H9 (cell line): ENCODE results near the gene LRRC27. TPM values are rescaled to one million over a fixed set of nuclear protein-coding genes. Genes with fewer than 3 reads are reported as not detected.

Experiments used
- DNase-seq: peaks from one replicate; pipeline ENCODE4 v3.0.0-alpha.2; 2017
- H2AFZ ChIP-seq: one replicate; pipeline ENCODE4 v1.6.1; 2013; ENCODE audit warnings: mild to moderate bottlenecking, low read length, control low read depth, moderate library complexity
- H2AK5ac ChIP-seq: 2 replicates; pipeline ENCODE4 v1.6.1; 2013; ENCODE audit warnings: low read length, control low read depth, mixed read lengths; ENCODE audit not compliant: insufficient read length
- H2BK120ac ChIP-seq: one replicate; pipeline ENCODE4 v1.6.1; 2013; ENCODE audit warnings: low read depth, mild to moderate bottlenecking, low read length, control low read depth, inconsistent platforms; ENCODE audit not compliant: poor library complexity, severe bottlenecking
- H2BK12ac ChIP-seq: 2 replicates; pipeline ENCODE4 v1.6.1; 2013; ENCODE audit warnings: low read length, control low read depth, mixed read lengths, low read depth; ENCODE audit not compliant: insufficient read length
- H2BK15ac ChIP-seq: 2 replicates; pipeline ENCODE4 v1.6.1; 2013; ENCODE audit warnings: low read depth, low read length, control low read depth
- H2BK20ac ChIP-seq: one replicate; pipeline ENCODE4 v1.6.1; 2013; ENCODE audit warnings: low read depth, mild to moderate bottlenecking, low read length, control low read depth, inconsistent platforms; ENCODE audit not compliant: poor library complexity, severe bottlenecking
- H2BK5ac ChIP-seq: 2 replicates; pipeline ENCODE4 v1.6.1; 2013; ENCODE audit warnings: low read length, control low read depth, mixed read lengths; ENCODE audit not compliant: insufficient read length
- H3K14ac ChIP-seq: 2 replicates; pipeline ENCODE4 v1.6.1; 2013; ENCODE audit warnings: low read length, control low read depth; ENCODE audit not compliant: insufficient read depth
- H3K18ac ChIP-seq: 2 replicates; pipeline ENCODE4 v1.6.1; 2013; ENCODE audit warnings: low read depth, mild to moderate bottlenecking, mixed read lengths, low read length, control low read depth; ENCODE audit not compliant: insufficient read length
- H3K23ac ChIP-seq: 2 replicates; pipeline ENCODE4 v1.6.1; 2013; ENCODE audit warnings: low read length, control low read depth, mixed read lengths, low read depth; ENCODE audit not compliant: insufficient read length
- H3K23me2 ChIP-seq: 2 replicates; pipeline ENCODE4 v1.6.1; 2013; ENCODE audit warnings: low read depth, mild to moderate bottlenecking, mixed read lengths, low read length, control low read depth; ENCODE audit not compliant: insufficient read length, poor library complexity, severe bottlenecking
- H3K27ac ChIP-seq: 2 replicates; pipeline ENCODE4 v1.5.1; 2013; ENCODE audit warnings: low read length, control low read depth, mixed read lengths, low read depth; ENCODE audit not compliant: insufficient read length
- H3K27me3 ChIP-seq: 2 replicates; pipeline ENCODE4 v1.6.1; 2013; ENCODE audit warnings: low read length, control low read depth, inconsistent platforms; ENCODE audit not compliant: insufficient read depth
- H3K4ac ChIP-seq: 2 replicates; pipeline ENCODE4 v1.6.1; 2013; ENCODE audit warnings: low read depth, mild to moderate bottlenecking, control low read depth, inconsistent platforms, low read length, moderate library complexity
- H3K4me1 ChIP-seq: 2 replicates; pipeline ENCODE4 v1.6.1; 2013; ENCODE audit warnings: low read length, control low read depth, inconsistent platforms; ENCODE audit not compliant: insufficient read depth
- H3K4me2 ChIP-seq: 2 replicates; pipeline ENCODE4 v1.6.1; 2013; ENCODE audit warnings: low read length, control low read depth, mixed read lengths; ENCODE audit not compliant: insufficient read length, insufficient read depth
- H3K56ac ChIP-seq: 2 replicates; pipeline ENCODE4 v1.6.1; 2013; ENCODE audit warnings: low read depth, mild to moderate bottlenecking, mixed read lengths, low read length, control low read depth; ENCODE audit not compliant: insufficient read length
- H3K79me1 ChIP-seq: 2 replicates; pipeline ENCODE4 v1.6.1; 2013; ENCODE audit warnings: low read depth, mild to moderate bottlenecking, moderate library complexity, low read length, control low read depth, inconsistent platforms; ENCODE audit not compliant: insufficient read depth, poor library complexity, severe bottlenecking
- H3K79me2 ChIP-seq: 2 replicates; pipeline ENCODE4 v1.6.1; 2013; ENCODE audit warnings: low read length, control low read depth, inconsistent platforms; ENCODE audit not compliant: insufficient read depth
- H3K9ac ChIP-seq: 2 replicates; pipeline ENCODE4 v1.6.1; 2013; ENCODE audit warnings: low read length, control low read depth, mixed read lengths; ENCODE audit not compliant: insufficient read length; ENCODE audit errors: extremely low read depth
- H3K9me3 ChIP-seq: one replicate; pipeline ENCODE4 v1.6.1; 2013; ENCODE audit warnings: low read depth, low read length, inconsistent platforms; ENCODE audit not compliant: control insufficient read depth
- H3T11ph ChIP-seq: one replicate; pipeline ENCODE4 v1.6.1; 2013; ENCODE audit warnings: mild to moderate bottlenecking, low read length, control low read depth, inconsistent platforms
- H4K20me1 ChIP-seq: one replicate; pipeline ENCODE4 v1.6.1; 2013; ENCODE audit not compliant: control insufficient read depth, insufficient read length, insufficient read depth
- H4K5ac ChIP-seq: 2 replicates; pipeline ENCODE4 v1.6.1; 2013; ENCODE audit warnings: low read depth, mild to moderate bottlenecking, mixed read lengths, low read length, control low read depth; ENCODE audit not compliant: insufficient read length
- H4K8ac ChIP-seq: replicated peaks from 2 replicates; pipeline ENCODE4 v1.6.1; 2013; ENCODE audit warnings: low read length, control low read depth, mixed read lengths, low read depth; ENCODE audit not compliant: insufficient read length
- H4K91ac ChIP-seq: 2 replicates; pipeline ENCODE4 v1.6.1; 2013; ENCODE audit warnings: low read depth, mild to moderate bottlenecking, moderate library complexity, mixed read lengths, low read length, control low read depth; ENCODE audit not compliant: insufficient read length
- H3K27ac Mint-ChIP-seq, 3 experiments: 2 replicates in 2 of 3; 3 replicates in 1 of 3; pipeline ENCODE4 v1.8.0; 2020 to 2021; ENCODE audit warnings: mixed read lengths in 3 of 3, mild to moderate bottlenecking in 1 of 3, moderate library complexity in 1 of 3
- H3K27me3 Mint-ChIP-seq: 2 replicates; pipeline ENCODE4 v1.8.0; 2021; ENCODE audit warnings: low read depth, mild to moderate bottlenecking, moderate library complexity, mixed read lengths
- H3K36me3 Mint-ChIP-seq, 3 experiments: 2 replicates in 2 of 3; 3 replicates in 1 of 3; pipeline ENCODE4 v1.8.0; 2020 to 2021; ENCODE audit warnings: low read depth in 3 of 3, mixed read lengths in 3 of 3; ENCODE audit not compliant: insufficient read depth in 1 of 3
- H3K4me1 Mint-ChIP-seq, 2 experiments: 2 replicates each; pipeline ENCODE4 v1.8.0; 2020; ENCODE audit warnings: mixed read lengths in 2 of 2
- H3K4me3 Mint-ChIP-seq, 2 experiments: 2 replicates in 1 of 2; 3 replicates in 1 of 2; pipeline ENCODE4 v1.8.0; 2020 to 2021; ENCODE audit warnings: mild to moderate bottlenecking in 2 of 2, mixed read lengths in 2 of 2, moderate library complexity in 1 of 2
- H3K9me3 Mint-ChIP-seq, 2 experiments: 2 replicates in 1 of 2; 3 replicates in 1 of 2; pipeline ENCODE4 v1.8.0; 2020; ENCODE audit warnings: mild to moderate bottlenecking in 2 of 2, mixed read lengths in 2 of 2, moderate library complexity in 1 of 2
- WGBS: extraction: QIAGEN DNeasy Blood & Tissue Kit; methylation state at CpG from one replicate; pipeline ENCODE4 v1.1.7; 2013; ENCODE audit warnings: missing lambda C conversion rate, low lambda C conversion rate, mixed read lengths; ENCODE audit not compliant: insufficient read length; ENCODE audit errors: extremely low coverage; 5-methylcytosine and 5-hydroxymethylcytosine counted together
- total RNA-seq: library from RNA; stranded (reverse); gene quantifications from 2 replicates; pipeline ENCODE4 v1.2.1, GENCODE V29; 2021
- TF ChIP-seq, protein P1 (sequence below): fragments of 200-600 bp; sonication (generic); conservative IDR thresholded peaks from 3 replicates; pipeline ENCODE4 v1.8.0; 2021; ENCODE audit warnings: antibody characterized with exemption, mild to moderate bottlenecking

Gene LRRC27
- total RNA-seq, 1 experiment from 2014 or later = 2.7 TPM

DNA sequence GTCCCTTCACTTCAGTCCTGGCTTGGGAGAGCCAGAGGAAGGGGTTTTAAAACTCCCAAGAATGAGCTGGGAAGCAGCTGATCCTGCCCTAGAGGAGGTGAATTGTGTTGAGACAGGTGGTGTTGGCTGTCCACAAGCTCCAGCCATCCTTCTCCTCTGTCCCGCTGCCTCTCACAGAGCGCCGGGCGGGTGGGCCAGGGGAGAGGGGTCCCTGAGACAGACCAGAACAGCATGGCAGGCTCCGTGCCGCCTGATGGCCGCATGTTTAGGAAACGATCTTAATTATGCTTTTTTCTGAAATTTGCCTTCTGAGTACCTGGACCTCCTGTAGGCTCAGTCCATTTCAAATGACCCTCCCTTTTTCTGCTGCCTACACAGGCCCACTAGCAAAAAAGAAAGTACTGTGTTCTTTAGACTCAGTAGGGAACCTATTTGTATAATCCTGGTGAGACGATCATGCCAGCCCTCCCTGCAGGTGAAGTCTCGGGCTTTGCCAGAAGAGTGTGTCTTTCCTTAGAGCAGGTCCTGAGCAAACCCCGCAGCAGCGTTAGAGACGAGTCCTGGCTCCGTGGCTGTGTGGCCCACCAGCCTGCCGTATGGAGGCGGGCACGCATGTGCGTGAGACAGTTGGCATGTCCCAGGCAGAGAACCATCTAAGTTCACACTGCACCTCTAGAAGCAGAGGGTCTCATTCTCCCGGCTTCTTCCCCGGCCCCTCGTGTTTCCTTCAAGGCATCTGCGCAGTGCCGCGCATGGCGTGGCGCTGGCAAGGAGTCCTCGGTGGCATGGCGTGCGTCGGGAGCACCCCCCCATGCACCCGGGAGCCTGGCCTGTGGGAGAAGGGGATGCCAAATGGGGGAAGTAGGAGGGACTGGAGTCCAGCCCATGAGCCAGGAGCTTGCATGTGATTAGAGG lies 38.7 kb downstream of the LRRC27 start:
- Mint-ChIP-seq H3K4me3 (no peak overlapping the region), H3K9me3 (no peaks in the 10 kb centered on the region), H3K27me3 (peaks cover 10% of the 10 kb centered on the region), H3K27ac (no peak overlapping the region), H3K36me3 (no peaks in the 10 kb centered on the region; a peak in 1 of 7 replicates), H3K4me1 (peaks cover 30 to 48% of the 10 kb centered on the region in 2 experiments)
- WGBS = no CpG with 5 or more reads among the region's 31 CpGs
- no peak overlapping the region for H3K4ac ChIP-seq
- H2AFZ ChIP-seq = no peak overlapping the region
- H3K23me2 ChIP-seq = no peaks in the 10 kb centered on the region
- H3K56ac ChIP-seq = no peak overlapping the region
- no peak overlapping the region for H3K9ac ChIP-seq
- no peak overlapping the region for H2AK5ac ChIP-seq
- H3K14ac ChIP-seq = no peak overlapping the region
- H3K4me1 ChIP-seq = peaks cover 4% of the 10 kb centered on the region; the same call in 1 of the 2 replicates
- no peak overlapping the region for H2BK20ac ChIP-seq
- H2BK15ac ChIP-seq = no peak overlapping the region
- H3K18ac ChIP-seq = no peak overlapping the region
- H2BK120ac ChIP-seq = no peak overlapping the region
- no peaks in the 10 kb centered on the region for H4K20me1 ChIP-seq
- H4K5ac ChIP-seq = no peak overlapping the region
- no peak overlapping the region for H3K4me2 ChIP-seq
- no peak overlapping the region for H3K23ac ChIP-seq
- no peak overlapping the region for H2BK12ac ChIP-seq
- H3K9me3 ChIP-seq = no peaks in the 10 kb centered on the region
- TF ChIP-seq, protein P1, sequence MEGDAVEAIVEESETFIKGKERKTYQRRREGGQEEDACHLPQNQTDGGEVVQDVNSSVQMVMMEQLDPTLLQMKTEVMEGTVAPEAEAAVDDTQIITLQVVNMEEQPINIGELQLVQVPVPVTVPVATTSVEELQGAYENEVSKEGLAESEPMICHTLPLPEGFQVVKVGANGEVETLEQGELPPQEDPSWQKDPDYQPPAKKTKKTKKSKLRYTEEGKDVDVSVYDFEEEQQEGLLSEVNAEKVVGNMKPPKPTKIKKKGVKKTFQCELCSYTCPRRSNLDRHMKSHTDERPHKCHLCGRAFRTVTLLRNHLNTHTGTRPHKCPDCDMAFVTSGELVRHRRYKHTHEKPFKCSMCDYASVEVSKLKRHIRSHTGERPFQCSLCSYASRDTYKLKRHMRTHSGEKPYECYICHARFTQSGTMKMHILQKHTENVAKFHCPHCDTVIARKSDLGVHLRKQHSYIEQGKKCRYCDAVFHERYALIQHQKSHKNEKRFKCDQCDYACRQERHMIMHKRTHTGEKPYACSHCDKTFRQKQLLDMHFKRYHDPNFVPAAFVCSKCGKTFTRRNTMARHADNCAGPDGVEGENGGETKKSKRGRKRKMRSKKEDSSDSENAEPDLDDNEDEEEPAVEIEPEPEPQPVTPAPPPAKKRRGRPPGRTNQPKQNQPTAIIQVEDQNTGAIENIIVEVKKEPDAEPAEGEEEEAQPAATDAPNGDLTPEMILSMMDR = no peak
- no peak overlapping the region for H4K91ac ChIP-seq
- H3K27me3 ChIP-seq = no peaks in the 10 kb centered on the region
- H2BK5ac ChIP-seq = no peak overlapping the region
- H3K27ac ChIP-seq = no peak overlapping the region
- no peaks in the 10 kb centered on the region for H3K79me1 ChIP-seq
- no peak overlapping the region for H4K8ac ChIP-seq
- no peaks in the 10 kb centered on the region for H3K79me2 ChIP-seq
- no peak for DNase-seq
- no peak overlapping the region for H3T11ph ChIP-seq
